HCT116 (cell line): ENCODE results near the gene G0S2. TPM values are rescaled to one million over a fixed set of nuclear protein-coding genes. Genes with fewer than 3 reads are reported as not detected.

Experiments
- ATAC-seq: fragments of 200-7000 bp; cut with Tn5 transposase; 2 replicates; pipeline ENCODE4 v1.9.1; 2020; ENCODE audit warnings: mild to moderate bottlenecking, moderate library complexity
- BruUV-seq: library from RNA; stranded (reverse); fragments of 400-500 nt; replicated peaks from 2 replicates; lab custom pipeline; 2021; lab: Mats Ljungman, UMichigan
- CTCF ChIA-PET: fragments of 300-600 bp; sonication (Branson Sonifier 250); formaldehyde crosslinking; loops from one replicate; lab custom pipeline; 2021; ENCODE audit warnings: antibody characterized with exemption; lab: Charles Lee
- POLR2A ChIA-PET: fragments of 300-600, 350-600 bp; sonication (Branson Sonifier 250); formaldehyde crosslinking; loops from one replicate; lab custom pipeline; 2021; ENCODE audit warnings: antibody characterized with exemption; lab: Charles Lee
- RAD21 ChIA-PET, 2 experiments: fragments of 300-600 bp; sonication (Branson Sonifier 250); formaldehyde crosslinking; loops; one replicate each; lab custom pipeline; 2023; ENCODE audit warnings: low total read pairs in 2 of 2; ENCODE audit not compliant: uncharacterized antibody in 2 of 2, unreplicated experiment in 2 of 2, low non-redundant PET in 1 of 2; lab: Charles Lee
- DNase-seq: peaks from one replicate; pipeline ENCODE4 v3.0.0-alpha.2; 2010; ENCODE audit warnings: low read depth, low spot score
- H2AFZ ChIP-seq: fragments of 200-600 bp; shearing (Covaris generic), sonication (generic); 2 replicates; pipeline ENCODE4 v1.6.1; 2017; ENCODE audit warnings: low read depth, mixed run types, mixed read lengths, antibody characterized with exemption, low read length; ENCODE audit not compliant: poor library complexity, severe bottlenecking
- H3K27ac ChIP-seq: 2 replicates; pipeline ENCODE4 v1.5.1; 2012; ENCODE audit warnings: low read depth, low read length
- H3K27me3 ChIP-seq: fragments of 200-600 bp; sonication (generic); 2 replicates; pipeline ENCODE4 v1.6.1; 2016; ENCODE audit warnings: mixed run types, low read length, mixed read lengths; ENCODE audit not compliant: insufficient read depth
- H3K36me3 ChIP-seq, 2 experiments: fragments of 200-500 bp in 1 of 2; fragments of 200-600 bp in 1 of 2; sonication (Bioruptor generic) in 1 of 2; sonication (generic) in 1 of 2; 2 replicates each; pipeline versions ENCODE4 v1.5.1 to v1.6.1; 2014 to 2016; ENCODE audit warnings: low read length in 2 of 2, inconsistent platforms in 1 of 2, mixed read lengths in 1 of 2, mixed run types in 1 of 2; ENCODE audit not compliant: insufficient read depth in 2 of 2, control insufficient read depth in 1 of 2
- H3K4me1 ChIP-seq, 2 experiments: fragments of 200-600 bp in 1 of 2; sonication (generic) in 1 of 2; 2 replicates each; pipeline versions ENCODE4 v1.5.1 to v1.6.1; 2012 to 2017; ENCODE audit warnings: low read length in 2 of 2, inconsistent platforms in 1 of 2, mild to moderate bottlenecking in 1 of 2, mixed read lengths in 1 of 2, mixed run types in 1 of 2, moderate library complexity in 1 of 2; ENCODE audit not compliant: insufficient read depth in 2 of 2, control insufficient read depth in 1 of 2
- H3K4me2 ChIP-seq: fragments of 200-600 bp; sonication (generic); 2 replicates; pipeline ENCODE4 v1.6.1; 2017; ENCODE audit warnings: mixed run types, low read length, mixed read lengths
- H3K4me3 ChIP-seq, 2 experiments: fragments of 200-600 bp in 1 of 2; sonication (generic) in 1 of 2; replicated peaks in 1 of 2; 2 replicates each; pipeline ENCODE4 v1.5.1; 2011 to 2016; ENCODE audit warnings: low read length in 2 of 2, control low read depth in 1 of 2, low read depth in 1 of 2, mild to moderate bottlenecking in 1 of 2, mixed read lengths in 1 of 2, mixed run types in 1 of 2
- H3K79me2 ChIP-seq: fragments of 200-600 bp; sonication (generic); 2 replicates; pipeline ENCODE4 v1.6.1; 2017; ENCODE audit warnings: mild to moderate bottlenecking, mixed run types, low read length, moderate library complexity, mixed read lengths; ENCODE audit not compliant: insufficient read depth
- H3K9ac ChIP-seq: fragments of 200-600 bp; sonication (generic); 2 replicates; pipeline ENCODE4 v1.6.1; 2016; ENCODE audit warnings: low read length, mixed read lengths
- H3K9me2 ChIP-seq: fragments of 200-600 bp; sonication (generic), shearing (Covaris generic); 2 replicates; pipeline ENCODE4 v1.6.1; 2017; ENCODE audit warnings: mixed run types, mild to moderate bottlenecking, moderate library complexity; ENCODE audit not compliant: insufficient read depth
- H3K9me3 ChIP-seq, 2 experiments: fragments of 200-500 bp in 1 of 2; fragments of 200-600 bp in 1 of 2; sonication (Bioruptor generic) in 1 of 2; sonication (generic) in 1 of 2; 2 replicates each; pipeline ENCODE4 v1.6.1; 2014 to 2017; ENCODE audit warnings: low read length in 2 of 2, mixed read lengths in 2 of 2, inconsistent platforms in 1 of 2, low read depth in 1 of 2, mild to moderate bottlenecking in 1 of 2, mixed run types in 1 of 2, moderate library complexity in 1 of 2; ENCODE audit not compliant: control insufficient read depth in 1 of 2, insufficient read depth in 1 of 2
- H4K20me1 ChIP-seq: fragments of 200-600 bp; sonication (generic), shearing (Covaris generic); 2 replicates; pipeline ENCODE4 v1.6.1; 2017; ENCODE audit warnings: mixed run types, mild to moderate bottlenecking, moderate library complexity; ENCODE audit not compliant: insufficient read depth
- CBX3 ChIP-seq: IDR thresholded peaks from 2 replicates; pipeline ENCODE4 v1.6.1; 2012; ENCODE audit warnings: low read depth
- POLR2AphosphoS5 ChIP-seq: IDR thresholded peaks from 2 replicates; pipeline ENCODE4 v1.6.1; 2011; ENCODE audit warnings: mild to moderate bottlenecking, low read depth, low read length, moderate library complexity
- SRF ChIP-seq: IDR thresholded peaks from 2 replicates; pipeline ENCODE4 v1.6.1; 2012; ENCODE audit warnings: low read depth
- TCF7L2 ChIP-seq: IDR thresholded peaks from 2 replicates; pipeline ENCODE4 v1.7.0; 2011; ENCODE audit warnings: borderline replicate concordance, inconsistent platforms; ENCODE audit not compliant: insufficient read depth, insufficient read length; ENCODE audit errors: extremely low read depth
- ZNF274 ChIP-seq: fragments of 200-500 bp; sonication (Bioruptor generic); IDR thresholded peaks from 2 replicates; pipeline ENCODE4 v1.6.1; 2014; ENCODE audit warnings: mild to moderate bottlenecking, low read depth, low read length, inconsistent platforms
- intact Hi-C: fragments of 100-400 bp; cut with micrococcal nuclease; formaldehyde crosslinking; loops from 2 replicates; pipeline ENCODE4 v1.10.0; 2022
- total RNA-seq: library from RNA; stranded (reverse); gene quantifications from one replicate; pipeline ENCODE4 v1.2.1, GENCODE V29; 2021; ENCODE audit not compliant: unreplicated experiment

The G0S2 gene
- total RNA-seq, 1 experiment from 2014 or later, result not detected

DNA sequence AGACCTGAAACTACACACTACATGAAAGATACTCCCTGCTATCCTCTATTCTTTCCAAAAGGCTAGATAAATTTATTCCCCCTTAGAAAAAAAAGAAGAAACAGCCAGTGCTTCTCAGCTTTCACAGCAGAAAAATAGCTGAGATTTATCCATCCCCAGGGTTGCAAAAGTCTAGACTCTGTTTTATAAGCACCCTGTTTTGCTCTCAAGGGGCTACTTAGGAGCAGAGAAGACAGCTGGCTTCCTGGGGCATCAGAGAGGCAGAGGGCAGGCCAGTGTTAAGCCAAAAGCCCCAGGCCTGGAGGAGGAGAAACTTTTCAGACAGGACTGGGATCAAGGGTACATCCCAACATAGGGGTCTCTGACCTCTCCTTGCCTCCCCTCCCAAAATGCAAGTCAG, 26.9 kb upstream of the G0S2 start:
- peaks cover 0 to 7% of the 10 kb centered on the region in 2 experiments; a peak in 1 of 4 replicates for H3K36me3 ChIP-seq
- intact Hi-C loops, result no loop called here
- no TSS peak for BruUV-seq
- H3K79me2 ChIP-seq, result 0 out of 2 replicates have a peak, but pooled peaks cover 6% of the 10 kb centered on the region
- ChIA-PET POLR2A (interaction anchor here (1.9 kb wide), 1 partner anchor 19 kb away, joined by 4 read pairs; no protein-coding TSS in a partner anchor), CTCF (no interaction called here), RAD21 (no interaction called here)
- H3K9me3 ChIP-seq, result no peaks in the 10 kb centered on the region
- TF ChIP-seq SRF (no peak), CBX3 (no peak)
- no peaks in the 10 kb centered on the region for H4K20me1 ChIP-seq
- H2AFZ ChIP-seq, result no peak overlapping the region
- H3K9ac ChIP-seq, result no peak overlapping the region
- H3K4me1 ChIP-seq, result peaks cover 45 to 61% of the 10 kb centered on the region in 2 experiments
- no peaks in the 10 kb centered on the region for H3K9me2 ChIP-seq
- no peak overlapping the region for H3K27ac ChIP-seq
- ATAC-seq, result no peak
- H3K4me2 ChIP-seq, result no peak overlapping the region
- no peak for DNase-seq
- H3K27me3 ChIP-seq, result no peaks in the 10 kb centered on the region
- H3K4me3 ChIP-seq, result no peak overlapping the region

DNA sequence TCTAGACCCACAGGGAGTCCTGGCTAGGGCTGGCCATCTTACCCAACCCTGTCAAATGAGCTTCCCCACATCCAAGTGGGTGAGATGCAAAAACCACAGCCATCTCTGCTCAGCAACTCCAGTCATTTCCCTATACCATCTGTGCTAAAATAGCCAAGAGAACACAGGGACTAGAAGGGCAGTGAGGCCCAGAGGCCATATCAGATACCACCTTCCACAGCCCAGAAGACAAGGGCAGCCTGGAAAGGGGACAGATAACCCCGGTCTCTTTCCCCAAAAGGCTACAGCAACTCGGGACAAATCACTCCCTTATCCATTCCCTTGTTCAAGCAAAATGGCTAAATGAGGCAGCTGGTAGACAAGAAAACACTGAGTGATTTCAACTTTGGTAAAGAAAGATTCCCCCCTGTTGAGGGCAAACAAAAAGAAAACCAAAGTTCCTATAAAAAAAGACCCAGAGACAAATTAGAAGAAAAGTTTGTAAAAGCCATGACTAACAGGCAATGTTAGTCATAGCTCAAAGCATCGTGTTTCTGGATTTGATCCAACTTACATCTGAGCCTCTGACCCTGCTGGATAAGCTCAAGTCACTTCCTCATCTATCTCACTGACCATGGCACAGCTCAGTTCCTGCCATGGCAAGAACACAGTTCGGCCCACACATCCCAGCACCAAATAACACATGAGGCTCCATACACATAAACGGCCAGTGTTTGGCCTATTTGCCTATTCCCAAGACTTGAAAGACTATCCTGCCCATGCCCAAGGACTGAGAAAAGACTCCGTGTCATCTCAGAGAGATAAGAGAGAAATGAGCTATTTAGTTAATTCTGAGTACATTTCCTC, 26.1 kb upstream of the G0S2 start:
- Histone ChIP-seq H3K36me3 (peaks cover 0 to 7% of the 10 kb centered on the region in 2 experiments; a peak in 1 of 4 replicates), H3K9me3 (no peaks in the 10 kb centered on the region), H4K20me1 (no peaks in the 10 kb centered on the region), H3K9ac (peak overlapping the region; percentile 38)
- ATAC-seq (peak; percentile 28; the same call in 1 of the 2 replicates), DNase-seq (peak; percentile 89)
- RAD21 ChIA-PET, result no interaction called here
- intact Hi-C loops, result no loop called here
- TF ChIP-seq TCF7L2 (peak; percentile 42), ZNF274 (no peak), POLR2AphosphoS5 (peak; percentile 54; the same call in 1 of the 2 replicates)
- TF ChIP-seq, all 23 proteins: peak for 2
- H3K27me3 ChIP-seq, result no peaks in the 10 kb centered on the region
- H3K4me2 ChIP-seq, result peak overlapping the region; percentile 88
- no peak overlapping the region for H2AFZ ChIP-seq
- H3K4me1 ChIP-seq, result peaks cover 53 to 69% of the 10 kb centered on the region in 2 experiments
- POLR2A ChIA-PET, result interaction anchor here (0.8 to 1.9 kb wide), 4 partner anchors 18 to 99 kb away, joined by 3 to 4 read pairs (median 3); no protein-coding TSS in a partner anchor
- CTCF ChIA-PET, result interaction anchor here (1.3 to 2.1 kb wide), 2 partner anchors 22 to 41 kb away, joined by 4 to 8 read pairs; no protein-coding TSS in a partner anchor
- peak overlapping the region; percentile 67 for H3K27ac ChIP-seq
- H3K4me3 ChIP-seq, result peak overlapping the region; percentile 5 to 29; a peak in 2 of 4 replicates
- H3K9me2 ChIP-seq, result no peaks in the 10 kb centered on the region
- 0 out of 2 replicates have a peak, but pooled peaks cover 6% of the 10 kb centered on the region for H3K79me2 ChIP-seq
- no TSS peak for BruUV-seq
